Vagina (tissue), 2 donors: ENCODE results near the gene SMARCE1. TPM values are rescaled to one million over a fixed set of nuclear protein-coding genes. Genes with fewer than 3 reads are reported as not detected.

Experiments
- DNase-seq, 2 donors: peaks; one replicate each; pipeline ENCODE4 v3.0.0-alpha.2; 2017; ENCODE audit errors: extremely low spot score in 2 of 2
- H3K27ac ChIP-seq: fragments of 200-600 bp; sonication (generic); one replicate; pipeline ENCODE4 v1.5.1; 2019
- H3K27me3 ChIP-seq: fragments of 200-600 bp; sonication (generic); one replicate; pipeline ENCODE4 v1.5.1; 2019
- H3K36me3 ChIP-seq, 2 donors: fragments of 200-600 bp; sonication (generic); one replicate each; pipeline ENCODE4 v1.5.1; 2017 to 2019
- H3K4me1 ChIP-seq: fragments of 200-600 bp; sonication (generic); one replicate; pipeline ENCODE4 v1.5.1; 2019
- H3K4me3 ChIP-seq, 2 donors: fragments of 200-600 bp; sonication (generic); 1 replicate in 1 of 2; 2 replicates in 1 of 2; pipeline ENCODE4 v1.5.1; 2016 to 2019
- H3K9me3 ChIP-seq: fragments of 200-600 bp; sonication (generic); one replicate; pipeline ENCODE4 v1.5.1; 2019
- POLR2A ChIP-seq, 2 donors: fragments of 450-650 bp; IDR thresholded peaks; one replicate each; pipeline ENCODE4 v1.6.1; 2017; ENCODE audit warnings: antibody characterized with exemption in 2 of 2, mild to moderate bottlenecking in 2 of 2, moderate library complexity in 2 of 2
- POLR2AphosphoS5 ChIP-seq, 2 donors: sonication (generic); formaldehyde crosslinking; IDR thresholded peaks; one replicate each; pipeline ENCODE4 v1.9.0; 2017; ENCODE audit warnings: antibody characterized with exemption in 2 of 2, mild to moderate bottlenecking in 2 of 2, low read depth in 1 of 2; ENCODE audit not compliant: insufficient read depth in 1 of 2
- intact Hi-C: fragments of 100-400 bp; cut with DNase I; formaldehyde crosslinking; loops from one replicate; pipeline ENCODE4 v1.15.1; 2023
- total RNA-seq: library from RNA; depleted of rRNA; stranded (reverse); fragments of >200 nt; gene quantifications from one replicate; pipeline ENCODE4 v1.2.3, GENCODE V29; 2016
- TF ChIP-seq, protein P1 (sequence below), 3 experiments: fragments of 450-650 bp in 2 of 3; fragments of 200-600 bp in 1 of 3; sonication (generic) in 1 of 3; IDR thresholded peaks; one replicate each; pipeline ENCODE4 v1.5.1; 2017 to 2019; ENCODE audit warnings: antibody characterized with exemption in 3 of 3, mild to moderate bottlenecking in 2 of 3, moderate library complexity in 2 of 3

The SMARCE1 gene
- total RNA-seq, 1 donor from 2014 or later: 96.3 TPM

DNA sequence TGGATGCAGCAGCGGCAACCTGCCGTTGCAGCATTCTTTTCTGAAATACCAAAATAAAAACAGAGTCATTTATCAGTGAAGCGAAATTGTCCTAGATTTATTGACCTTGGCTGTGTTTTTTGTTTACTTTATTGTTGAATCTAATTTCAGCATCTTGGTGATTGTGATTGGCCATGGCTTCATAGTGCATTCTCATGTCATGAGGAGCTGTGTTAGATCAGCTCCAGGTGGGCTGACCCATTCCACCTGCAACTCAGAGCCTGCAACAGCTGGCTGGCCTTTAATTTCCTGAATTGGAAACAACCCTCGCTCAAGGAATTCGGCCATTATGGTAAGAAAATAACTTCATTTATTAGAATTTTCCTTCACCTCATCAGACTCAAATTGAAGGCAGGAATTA lies 39.5 kb upstream of the SMARCE1 start:
- Histone ChIP-seq H3K4me1 (no peaks in the 10 kb centered on the region), H3K36me3 (no peaks in the 10 kb centered on the region), H3K9me3 (no peaks in the 10 kb centered on the region), H3K27me3 (no peaks in the 10 kb centered on the region), H3K4me3 (no peak overlapping the region), H3K27ac (no peak overlapping the region)
- DNase-seq: no peak
- TF ChIP-seq POLR2AphosphoS5 (IDR thresholded peaks at IDR 0.05; ENCODE audit: insufficient read depth in 1 of 2, low read depth in 1 of 2): no peak
- no peak for TF ChIP-seq POLR2A (IDR thresholded peaks at IDR 0.05)
- TF ChIP-seq, protein P1, sequence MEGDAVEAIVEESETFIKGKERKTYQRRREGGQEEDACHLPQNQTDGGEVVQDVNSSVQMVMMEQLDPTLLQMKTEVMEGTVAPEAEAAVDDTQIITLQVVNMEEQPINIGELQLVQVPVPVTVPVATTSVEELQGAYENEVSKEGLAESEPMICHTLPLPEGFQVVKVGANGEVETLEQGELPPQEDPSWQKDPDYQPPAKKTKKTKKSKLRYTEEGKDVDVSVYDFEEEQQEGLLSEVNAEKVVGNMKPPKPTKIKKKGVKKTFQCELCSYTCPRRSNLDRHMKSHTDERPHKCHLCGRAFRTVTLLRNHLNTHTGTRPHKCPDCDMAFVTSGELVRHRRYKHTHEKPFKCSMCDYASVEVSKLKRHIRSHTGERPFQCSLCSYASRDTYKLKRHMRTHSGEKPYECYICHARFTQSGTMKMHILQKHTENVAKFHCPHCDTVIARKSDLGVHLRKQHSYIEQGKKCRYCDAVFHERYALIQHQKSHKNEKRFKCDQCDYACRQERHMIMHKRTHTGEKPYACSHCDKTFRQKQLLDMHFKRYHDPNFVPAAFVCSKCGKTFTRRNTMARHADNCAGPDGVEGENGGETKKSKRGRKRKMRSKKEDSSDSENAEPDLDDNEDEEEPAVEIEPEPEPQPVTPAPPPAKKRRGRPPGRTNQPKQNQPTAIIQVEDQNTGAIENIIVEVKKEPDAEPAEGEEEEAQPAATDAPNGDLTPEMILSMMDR (IDR thresholded peaks at IDR 0.05): no peak
- intact Hi-C loops: no loop called here

GRCh38 chr17:40686192-40686591 lies 38.6 kb upstream of the SMARCE1 start:
- intact Hi-C loops: no loop called here
- no peak for DNase-seq
- no peaks in the 10 kb centered on the region for H3K27me3 ChIP-seq

DNA sequence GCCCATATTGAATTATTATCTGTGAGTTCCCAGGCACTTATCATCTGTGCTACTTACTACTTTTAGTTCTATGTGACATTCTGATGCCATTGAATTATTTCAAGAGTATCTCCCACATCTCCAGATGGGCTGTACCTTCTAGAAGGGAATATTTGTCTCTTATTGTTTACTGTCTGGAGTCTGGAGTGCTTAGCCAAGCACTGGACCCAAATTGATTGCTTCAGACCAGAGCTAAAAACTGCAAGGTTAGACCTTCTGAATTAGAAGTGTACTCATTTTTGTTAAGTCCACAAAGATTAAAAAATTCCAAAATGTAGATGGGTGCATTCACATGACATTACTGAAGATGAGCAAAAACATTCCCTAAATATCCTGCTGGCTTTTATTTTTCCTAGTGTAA lies 33.4 kb upstream of the SMARCE1 start:
- no peak overlapping the region for H3K27ac ChIP-seq
- H3K36me3 ChIP-seq: no peaks in the 10 kb centered on the region
- intact Hi-C loops: no loop called here
- DNase-seq: no peak
- no peaks in the 10 kb centered on the region for H3K27me3 ChIP-seq
- H3K4me1 ChIP-seq: no peaks in the 10 kb centered on the region
- TF ChIP-seq, protein P1 (IDR thresholded peaks at IDR 0.05): no peak
- TF ChIP-seq POLR2A (IDR thresholded peaks at IDR 0.05): no peak
- no peak overlapping the region for H3K4me3 ChIP-seq
- no peaks in the 10 kb centered on the region for H3K9me3 ChIP-seq

More at GRCh38 chr17:40686192-40686591, 38.6 kb upstream of the SMARCE1 start:
- no peaks in the 10 kb centered on the region for H3K36me3 ChIP-seq
- H3K27ac ChIP-seq: no peak overlapping the region
- TF ChIP-seq, protein P1 (IDR thresholded peaks at IDR 0.05): no peak
- TF ChIP-seq POLR2AphosphoS5 (IDR thresholded peaks at IDR 0.05; ENCODE audit: insufficient read depth in 1 of 2, low read depth in 1 of 2): no peak
- H3K9me3 ChIP-seq: no peaks in the 10 kb centered on the region
- no peaks in the 10 kb centered on the region for H3K4me1 ChIP-seq
- H3K4me3 ChIP-seq: no peak overlapping the region

GRCh38 chr17:40679523-40679907 lies 31.9 kb upstream of the SMARCE1 start:
- Histone ChIP-seq H3K4me1 (no peaks in the 10 kb centered on the region), H3K4me3 (no peak overlapping the region)
- no peak for DNase-seq

GRCh38 chr17:40678902-40679522 lies 31.4 kb upstream of the SMARCE1 start:
- Histone ChIP-seq H3K4me1 (no peaks in the 10 kb centered on the region), H3K36me3 (no peaks in the 10 kb centered on the region), H3K4me3 (no peak overlapping the region), H3K27ac (no peak overlapping the region), H3K9me3 (no peaks in the 10 kb centered on the region), H3K27me3 (no peaks in the 10 kb centered on the region)
- TF ChIP-seq POLR2A (IDR thresholded peaks at IDR 0.05): no peak
- TF ChIP-seq, protein P1 (IDR thresholded peaks at IDR 0.05): no peak
- no peak for TF ChIP-seq POLR2AphosphoS5 (IDR thresholded peaks at IDR 0.05; ENCODE audit: insufficient read depth in 1 of 2, low read depth in 1 of 2)
- DNase-seq: no peak
- intact Hi-C loops: no loop called here

More at GRCh38 chr17:40679523-40679907, 31.9 kb upstream of the SMARCE1 start:
- Histone ChIP-seq H3K9me3 (no peaks in the 10 kb centered on the region), H3K36me3 (no peaks in the 10 kb centered on the region), H3K27me3 (no peaks in the 10 kb centered on the region), H3K27ac (no peak overlapping the region)
- intact Hi-C loops: no loop called here
- no peak for TF ChIP-seq POLR2AphosphoS5 (IDR thresholded peaks at IDR 0.05; ENCODE audit: insufficient read depth in 1 of 2, low read depth in 1 of 2)
- TF ChIP-seq, protein P1 (IDR thresholded peaks at IDR 0.05): no peak
- no peak for TF ChIP-seq POLR2A (IDR thresholded peaks at IDR 0.05)
